Measurements from ENCODE around the gene RAB27A.

The RAB27A gene

GRCh38 chr15:55179141-55179540, 110.5 kb downstream of the RAB27A start:
- FAIRE-seq, result no peak
- no peak for DNase-seq (ENCODE audit: extremely low spot score, insufficient read length, low read depth)

GRCh38 chr15:55170361-55170760, 119.3 kb downstream of the RAB27A start:
- no peak for DNase-seq (ENCODE audit: extremely low spot score, insufficient read length, low read depth)
- FAIRE-seq, result no peak

- DNase-seq (ENCODE audit: extremely low spot score, insufficient read length, low read depth), result peak; percentile 28
- FAIRE-seq, result peak; percentile 80
Observed at GRCh38 chr15:55168350-55168974, 121.2 kb downstream of the RAB27A start.

- FAIRE-seq, result no peak
Observed at GRCh38 chr15:55164284-55164683, 125.3 kb downstream of the RAB27A start.

More at GRCh38 chr15:55164284-55164683, 125.3 kb downstream of the RAB27A start:
- DNase-seq (ENCODE audit: extremely low spot score, insufficient read length, low read depth), result no peak

All from GM18507 (cell line).